ENCODE measurements around the gene PRRC2A. TPM values are rescaled to one million over a fixed set of nuclear protein-coding genes. Genes with fewer than 3 reads are reported as not detected.

PRRC2A gene
- total RNA-seq, 1 experiment from 2014 or later, result 62.4 TPM

DNA sequence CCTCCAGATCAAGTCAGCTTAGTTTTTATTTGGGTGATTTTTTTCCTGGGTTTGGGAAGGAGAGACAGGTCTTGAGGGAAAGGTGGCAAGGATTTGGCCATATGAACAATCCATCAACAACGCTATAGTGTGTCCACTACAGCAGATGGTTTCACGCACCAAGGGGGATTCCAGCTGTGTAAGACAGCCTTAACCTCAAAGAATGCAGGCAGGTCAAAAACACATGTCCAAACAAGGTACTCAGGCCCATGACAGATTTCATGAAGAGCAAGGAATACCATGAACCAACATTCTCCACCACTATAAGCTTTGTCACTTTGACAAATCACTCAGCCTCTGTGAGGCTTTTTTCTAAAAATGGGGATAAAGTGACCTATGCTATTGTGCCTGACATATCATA lies 3.5 kb upstream of the PRRC2A start:
- in situ Hi-C loops (cut with HindIII; ENCODE audit: low sequenced_read_pairs), result no loop called here
- no peak for DNase-seq (ENCODE audit: low spot score)

- peak; percentile 100 for DNase-seq (ENCODE audit: low spot score)
- in situ Hi-C loops (cut with HindIII; ENCODE audit: low sequenced_read_pairs), result no loop called here
These were observed 520 bp upstream of the PRRC2A start for GRCh38 chr6:31619805-31620585.

DNA sequence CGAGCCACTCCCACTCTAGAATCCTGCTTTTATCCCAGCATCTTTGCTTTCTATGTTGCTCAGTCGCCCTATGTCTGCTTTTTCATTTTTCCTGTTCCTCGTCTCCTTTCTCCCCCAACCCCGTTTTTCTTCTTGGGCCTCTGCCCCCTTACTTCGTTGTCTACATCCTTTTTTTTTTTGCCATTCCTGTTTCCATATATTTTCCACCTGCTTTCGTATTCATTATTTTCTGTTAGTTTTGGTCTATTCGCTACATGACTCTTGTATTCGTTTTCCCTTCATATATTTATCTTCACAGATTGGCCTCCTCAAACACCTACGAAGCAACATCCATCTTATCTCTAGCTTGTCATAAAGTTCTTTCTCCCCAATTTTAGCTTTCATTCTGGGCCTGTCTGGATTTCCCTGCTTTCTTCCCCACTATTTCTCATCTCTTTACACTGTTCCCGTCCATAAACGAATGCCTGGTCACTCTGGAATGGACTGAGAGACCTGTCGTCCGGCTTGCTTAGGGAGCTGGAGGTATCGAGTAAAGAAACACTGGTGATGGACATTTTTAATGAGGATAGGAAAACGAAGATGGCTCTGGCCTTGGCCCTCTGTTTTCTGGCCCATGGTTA lies 915 bp downstream of the PRRC2A start:
- peak; percentile 26 for DNase-seq (ENCODE audit: low spot score)
- in situ Hi-C loops (cut with HindIII; ENCODE audit: low sequenced_read_pairs), result no loop called here

- peak; percentile 23 for DNase-seq (ENCODE audit: low spot score)
- in situ Hi-C loops (cut with HindIII; ENCODE audit: low sequenced_read_pairs), result no loop called here
These were observed 1.5 kb downstream of the PRRC2A start for GRCh38 chr6:31621991-31622390.

- in situ Hi-C loops (cut with HindIII; ENCODE audit: low sequenced_read_pairs), result no loop called here
- no peak for DNase-seq (ENCODE audit: low spot score)
These were observed 2.2 kb downstream of the PRRC2A start for GRCh38 chr6:31622684-31623091.

DNA sequence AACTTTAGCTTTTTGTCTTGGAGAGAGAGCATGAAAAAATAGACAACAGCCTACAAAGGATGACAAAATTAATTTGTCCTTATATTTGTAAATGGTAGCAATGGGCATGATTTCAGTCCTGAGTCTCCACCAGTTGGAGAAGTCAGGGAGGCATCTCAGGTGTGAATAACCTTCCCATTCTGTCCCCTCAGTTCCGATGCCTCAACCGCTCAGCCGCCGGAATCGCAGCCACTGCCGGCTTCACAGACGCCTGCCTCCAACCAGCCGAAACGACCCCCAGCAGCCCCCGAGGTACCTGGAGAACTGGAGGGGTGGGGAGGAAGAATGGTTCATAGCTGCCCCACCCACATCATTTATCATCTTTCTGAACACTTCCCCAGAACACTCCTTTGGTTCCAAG lies 3.6 kb downstream of the PRRC2A start:
- in situ Hi-C loops (cut with HindIII; ENCODE audit: low sequenced_read_pairs), result no loop called here
- no peak for DNase-seq (ENCODE audit: low spot score)

DNA sequence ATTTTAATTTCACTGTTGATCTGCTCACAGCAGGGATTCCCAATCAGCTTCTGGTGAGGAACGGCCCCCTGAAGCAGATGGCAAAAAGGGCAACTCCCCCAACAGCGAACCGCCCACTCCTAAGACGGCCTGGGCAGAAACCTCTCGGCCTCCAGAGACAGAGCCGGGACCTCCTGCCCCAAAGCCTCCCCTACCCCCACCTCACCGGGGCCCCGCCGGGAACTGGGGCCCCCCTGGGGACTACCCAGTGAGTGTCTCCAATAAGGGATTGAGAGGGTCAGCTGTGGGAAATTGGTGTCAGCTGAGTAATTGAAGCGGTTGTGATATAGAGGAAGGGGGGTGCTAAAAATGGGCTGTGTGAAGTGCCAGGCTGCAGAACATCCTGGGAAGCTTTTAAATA lies 6.4 kb downstream of the PRRC2A start:
- in situ Hi-C loops (cut with HindIII; ENCODE audit: low sequenced_read_pairs), result no loop called here
- no peak for DNase-seq (ENCODE audit: low spot score)

DNA sequence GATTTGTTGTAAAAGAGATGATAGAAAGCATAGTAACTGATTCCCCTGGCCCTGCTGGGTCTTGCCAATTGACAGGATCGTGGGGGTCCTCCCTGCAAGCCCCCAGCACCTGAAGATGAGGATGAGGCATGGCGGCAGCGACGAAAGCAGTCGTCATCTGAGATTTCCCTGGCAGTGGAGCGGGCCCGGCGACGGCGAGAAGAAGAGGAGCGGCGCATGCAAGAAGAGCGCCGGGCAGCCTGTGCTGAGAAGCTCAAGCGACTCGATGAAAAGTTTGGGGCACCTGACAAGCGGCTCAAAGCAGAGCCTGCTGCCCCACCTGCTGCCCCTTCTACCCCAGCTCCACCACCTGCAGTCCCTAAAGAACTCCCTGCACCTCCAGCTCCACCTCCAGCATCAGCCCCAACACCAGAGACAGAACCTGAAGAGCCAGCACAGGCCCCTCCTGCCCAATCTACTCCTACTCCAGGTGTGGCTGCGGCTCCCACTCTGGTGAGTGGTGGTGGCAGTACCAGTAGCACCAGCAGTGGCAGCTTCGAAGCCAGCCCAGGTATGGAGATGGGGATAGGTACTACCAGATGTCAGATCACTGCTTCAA lies 7.3 kb downstream of the PRRC2A start:
- in situ Hi-C loops (cut with HindIII; ENCODE audit: low sequenced_read_pairs), result no loop called here
- no peak for DNase-seq (ENCODE audit: low spot score)

DNA sequence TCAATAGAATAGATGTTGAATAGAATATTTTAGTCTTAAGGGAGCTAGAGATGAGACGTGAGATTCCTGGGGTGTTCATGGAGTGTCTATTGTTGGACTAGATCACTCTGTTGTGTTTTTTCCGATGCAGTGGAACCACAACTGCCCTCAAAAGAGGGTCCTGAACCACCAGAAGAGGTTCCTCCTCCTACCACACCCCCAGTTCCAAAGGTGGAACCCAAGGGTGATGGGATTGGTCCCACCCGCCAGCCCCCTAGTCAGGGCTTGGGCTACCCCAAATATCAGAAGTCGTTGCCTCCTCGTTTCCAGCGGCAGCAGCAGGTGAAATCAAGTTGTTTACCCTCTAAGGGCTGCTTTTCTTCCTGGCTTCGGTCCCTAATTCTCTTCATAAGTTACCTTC lies 8.5 kb downstream of the PRRC2A start:
- DNase-seq (ENCODE audit: low spot score), result no peak
- in situ Hi-C loops (cut with HindIII; ENCODE audit: low sequenced_read_pairs), result no loop called here

DNA sequence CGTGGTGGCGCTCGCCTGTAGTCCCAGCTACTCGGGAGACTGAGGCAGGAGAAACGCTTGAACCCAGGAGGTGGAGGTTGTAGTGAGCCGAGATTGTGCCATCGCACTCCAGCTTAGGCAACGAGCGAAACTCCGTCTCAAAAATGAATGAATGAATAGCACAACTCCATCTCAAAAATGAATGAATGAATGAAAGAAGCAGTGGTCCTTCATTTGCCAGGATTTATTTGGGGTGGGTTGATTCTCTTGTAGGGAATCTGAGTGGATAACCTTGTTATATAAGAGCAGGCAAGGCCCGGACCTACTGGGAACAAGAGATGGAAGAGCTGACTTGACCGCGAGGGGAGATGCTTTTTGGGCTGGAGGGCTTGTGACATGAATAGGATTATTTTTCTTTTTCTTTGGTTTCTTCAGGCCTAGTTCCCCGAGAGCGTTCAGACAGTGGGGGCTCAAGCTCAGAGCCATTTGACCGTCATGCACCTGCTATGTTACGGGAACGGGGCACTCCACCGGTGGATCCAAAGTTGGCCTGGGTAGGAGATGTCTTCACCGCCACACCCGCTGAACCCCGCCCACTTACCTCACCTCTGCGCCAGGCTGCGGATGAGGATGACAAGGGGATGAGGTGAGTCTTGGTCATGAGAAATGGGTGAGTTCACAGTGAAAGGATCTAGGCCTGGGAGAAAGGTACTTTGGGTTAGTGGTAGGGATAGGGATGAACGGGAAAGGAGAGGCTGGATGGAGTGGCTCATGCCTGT lies 9.8 kb downstream of the PRRC2A start:
- DNase-seq (ENCODE audit: low spot score), result no peak
- in situ Hi-C loops (cut with HindIII; ENCODE audit: low sequenced_read_pairs), result no loop called here

DNA sequence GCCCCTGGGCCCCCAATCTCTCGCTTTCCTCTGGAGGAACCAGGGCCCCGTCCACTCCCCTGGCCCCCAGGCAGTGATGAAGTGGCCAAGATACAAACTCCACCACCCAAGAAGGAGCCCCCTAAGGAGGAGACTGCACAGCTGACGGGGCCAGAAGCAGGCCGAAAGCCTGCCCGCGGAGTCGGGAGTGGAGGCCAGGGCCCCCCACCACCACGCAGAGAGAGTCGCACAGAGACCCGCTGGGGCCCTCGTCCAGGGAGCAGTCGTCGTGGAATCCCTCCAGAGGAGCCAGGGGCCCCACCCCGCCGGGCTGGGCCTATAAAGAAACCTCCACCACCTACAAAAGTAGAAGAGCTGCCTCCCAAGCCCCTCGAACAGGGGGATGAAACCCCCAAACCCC lies 10.7 kb downstream of the PRRC2A start:
- no peak for DNase-seq (ENCODE audit: low spot score)
- in situ Hi-C loops (cut with HindIII; ENCODE audit: low sequenced_read_pairs), result no loop called here

GRCh38 chr6:31631681-31632278 lies 11.3 kb downstream of the PRRC2A start:
- in situ Hi-C loops (cut with HindIII; ENCODE audit: low sequenced_read_pairs), result no loop called here
- DNase-seq (ENCODE audit: low spot score), result no peak

GRCh38 chr6:31632279-31632946 lies 11.9 kb downstream of the PRRC2A start:
- in situ Hi-C loops (cut with HindIII; ENCODE audit: low sequenced_read_pairs), result no loop called here
- no peak for DNase-seq (ENCODE audit: low spot score)

DNA sequence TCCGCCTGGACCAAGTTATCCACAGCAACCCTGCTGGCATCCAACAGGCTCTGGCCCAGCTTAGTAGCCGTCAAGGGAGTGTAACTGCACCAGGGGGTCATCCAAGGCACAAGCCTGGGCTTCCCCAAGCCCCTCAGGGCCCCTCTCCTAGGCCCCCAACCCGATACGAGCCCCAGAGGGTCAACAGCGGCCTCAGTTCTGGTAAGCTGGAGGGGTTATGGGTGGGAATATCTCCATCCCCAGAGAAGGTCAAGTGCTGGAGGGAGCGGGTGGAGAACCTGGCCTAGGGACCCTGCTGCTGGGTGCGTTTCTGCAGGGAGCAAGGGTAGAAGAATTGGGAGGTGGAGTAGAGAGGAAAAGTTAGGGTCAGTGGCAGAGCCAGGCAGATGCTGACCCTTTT lies 12.9 kb downstream of the PRRC2A start:
- in situ Hi-C loops (cut with HindIII; ENCODE audit: low sequenced_read_pairs), result no loop called here

DNA sequence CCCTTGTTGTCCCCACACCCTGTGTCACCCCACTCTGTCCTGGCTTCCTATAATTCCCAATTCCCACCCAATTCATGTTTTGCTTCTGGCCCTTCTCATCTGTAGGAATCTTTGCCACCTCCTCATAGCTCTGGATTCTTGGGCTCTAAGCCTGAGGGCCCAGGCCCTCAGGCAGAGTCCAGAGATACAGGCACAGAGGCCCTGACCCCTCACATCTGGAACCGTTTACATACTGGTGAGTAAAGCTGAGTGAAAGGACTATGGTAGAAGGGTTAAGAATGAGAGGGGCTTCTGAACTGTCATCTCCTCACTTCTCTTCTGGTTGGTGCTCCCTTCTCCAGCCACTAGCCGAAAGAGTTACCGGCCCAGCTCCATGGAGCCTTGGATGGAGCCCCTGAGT lies 13.6 kb downstream of the PRRC2A start:
- no peak for DNase-seq (ENCODE audit: low spot score)
- in situ Hi-C loops (cut with HindIII; ENCODE audit: low sequenced_read_pairs), result no loop called here

More for the DNA sequence above, 12.9 kb downstream of the PRRC2A start:
- DNase-seq (ENCODE audit: low spot score), result no peak

- no peak for DNase-seq (ENCODE audit: low spot score)
- in situ Hi-C loops (cut with HindIII; ENCODE audit: low sequenced_read_pairs), result no loop called here
These were observed 14.6 kb downstream of the PRRC2A start for GRCh38 chr6:31634969-31635575.

DNA sequence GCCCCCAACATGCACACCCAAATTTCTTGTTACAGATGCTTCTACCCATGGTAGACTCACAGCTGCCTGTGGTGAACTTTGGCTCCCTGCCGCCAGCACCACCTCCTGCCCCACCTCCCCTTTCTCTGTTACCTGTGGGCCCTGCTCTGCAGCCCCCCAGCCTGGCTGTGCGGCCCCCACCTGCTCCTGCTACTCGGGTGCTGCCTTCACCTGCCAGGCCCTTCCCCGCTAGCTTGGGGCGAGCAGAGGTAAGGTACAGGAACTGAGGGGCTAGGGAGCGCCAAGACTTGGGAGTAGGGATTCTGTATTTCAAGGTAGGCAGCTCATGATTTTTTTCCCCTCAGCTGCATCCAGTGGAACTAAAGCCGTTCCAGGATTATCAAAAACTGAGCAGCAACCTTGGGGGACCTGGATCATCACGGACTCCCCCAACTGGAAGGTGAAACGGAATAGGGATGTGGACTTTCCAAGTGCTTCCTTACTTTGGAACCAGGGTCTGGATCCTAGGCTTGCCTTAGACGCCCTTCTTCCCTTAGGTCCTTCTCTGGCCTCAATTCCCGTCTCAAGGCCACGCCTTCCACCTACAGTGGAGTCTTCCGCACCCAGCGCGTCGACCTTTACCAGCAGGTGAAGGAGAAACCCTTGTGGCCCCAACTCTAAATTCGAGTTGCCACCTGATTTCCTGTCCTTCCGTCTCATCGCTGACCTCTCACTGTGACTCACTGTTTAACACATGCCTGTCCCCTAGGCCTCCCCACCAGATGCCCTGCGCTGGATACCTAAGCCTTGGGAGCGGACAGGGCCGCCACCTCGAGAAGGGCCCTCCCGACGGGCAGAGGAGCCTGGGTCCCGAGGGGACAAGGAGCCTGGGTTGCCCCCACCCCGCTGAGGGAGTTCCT lies 16.4 kb downstream of the PRRC2A start:
- in situ Hi-C loops (cut with HindIII; ENCODE audit: low sequenced_read_pairs), result no loop called here

DNA sequence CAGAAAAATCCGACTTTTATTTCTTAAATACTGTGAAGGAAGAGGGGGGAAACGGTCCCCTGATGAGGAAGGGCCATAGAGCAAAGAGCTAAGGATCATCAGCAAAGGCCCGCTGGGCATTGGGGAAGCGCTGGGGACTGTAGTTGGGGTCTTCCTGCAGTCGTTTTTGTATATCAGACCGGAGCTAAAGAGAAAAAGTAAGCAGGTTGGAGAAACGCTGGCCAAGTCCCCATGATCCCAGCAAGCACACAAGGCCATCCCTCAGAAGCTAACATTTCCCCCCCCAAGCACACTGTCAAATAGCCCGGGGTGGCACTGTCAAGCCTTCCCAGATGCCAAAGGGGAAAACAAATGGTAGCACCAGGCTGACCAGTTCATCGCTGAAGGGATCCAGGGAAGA lies 18.5 kb downstream of the PRRC2A start:
- in situ Hi-C loops (cut with HindIII; ENCODE audit: low sequenced_read_pairs), result no loop called here
- no peak for DNase-seq (ENCODE audit: low spot score)

More for the DNA sequence above, 16.4 kb downstream of the PRRC2A start:
- no peak for DNase-seq (ENCODE audit: low spot score)

Measured in G401 (cell line).